GM19328 (cell line): ENCODE results near the gene ITGA11.

Experiments used
- ATAC-seq: cut with Tn5 transposase; IDR thresholded peaks from one replicate; pipeline ENCODE4 v1.9.1; 2021; ENCODE audit warnings: mild to moderate bottlenecking, moderate library complexity; ENCODE audit not compliant: unreplicated experiment

The ITGA11 gene

DNA sequence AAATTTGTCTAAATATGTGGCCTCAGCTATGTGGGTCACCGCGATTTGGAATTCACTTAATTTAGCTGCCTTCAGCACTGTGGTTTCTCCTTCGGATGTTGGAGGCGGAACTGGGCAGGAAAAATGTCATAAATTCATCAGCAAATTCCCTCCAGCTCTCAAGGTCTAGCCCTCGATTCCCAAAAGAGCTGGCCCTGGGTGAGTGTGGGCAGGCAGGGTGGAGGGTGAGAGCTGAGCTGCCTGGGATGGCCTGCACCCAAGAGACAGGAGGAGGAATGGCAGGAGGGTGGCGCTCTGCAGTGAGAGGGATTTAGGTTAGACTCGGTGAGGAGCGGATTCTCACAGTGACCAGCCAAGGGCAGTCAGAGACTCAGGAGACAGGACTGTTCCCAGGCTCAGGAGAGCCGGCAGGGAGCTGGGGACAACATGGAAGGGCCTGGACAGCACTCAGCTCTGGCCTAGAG is 97.3 kb downstream of the ITGA11 start:
- ATAC-seq = no peak

DNA sequence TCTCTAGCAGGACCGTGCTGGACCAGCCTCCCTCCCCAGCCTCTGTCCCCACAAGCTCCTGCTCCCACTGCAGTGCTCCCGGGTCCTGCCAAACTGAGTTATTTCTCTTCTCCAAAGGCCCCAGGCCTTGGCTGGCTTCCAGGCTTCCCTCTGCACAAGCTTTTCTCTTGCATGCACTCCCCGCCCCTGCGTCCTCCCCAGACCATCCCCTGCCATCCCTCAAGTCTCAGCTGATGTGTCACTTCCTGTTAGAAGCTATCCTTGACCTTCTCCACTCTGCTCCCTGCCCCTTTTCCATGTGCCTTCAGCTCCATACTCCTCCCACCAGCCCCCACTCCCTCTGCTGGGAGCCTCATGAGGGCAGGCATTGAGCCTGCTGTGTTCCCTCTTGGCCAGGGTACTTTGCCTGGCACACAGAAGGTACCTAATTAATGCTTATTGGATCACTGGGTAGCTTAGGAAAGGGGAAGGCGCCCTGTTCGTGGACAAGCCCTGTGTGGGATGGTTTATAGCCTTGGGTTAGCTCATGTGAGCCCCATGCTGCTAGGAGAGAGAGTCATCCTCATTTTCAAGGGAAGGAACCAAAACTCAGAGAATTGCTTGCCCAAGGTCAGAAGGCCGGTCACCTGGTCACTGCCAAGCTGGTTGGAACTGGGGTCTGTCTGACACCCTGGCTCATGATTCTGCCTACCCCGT is 98.0 kb downstream of the ITGA11 start:
- ATAC-seq = no peak

DNA sequence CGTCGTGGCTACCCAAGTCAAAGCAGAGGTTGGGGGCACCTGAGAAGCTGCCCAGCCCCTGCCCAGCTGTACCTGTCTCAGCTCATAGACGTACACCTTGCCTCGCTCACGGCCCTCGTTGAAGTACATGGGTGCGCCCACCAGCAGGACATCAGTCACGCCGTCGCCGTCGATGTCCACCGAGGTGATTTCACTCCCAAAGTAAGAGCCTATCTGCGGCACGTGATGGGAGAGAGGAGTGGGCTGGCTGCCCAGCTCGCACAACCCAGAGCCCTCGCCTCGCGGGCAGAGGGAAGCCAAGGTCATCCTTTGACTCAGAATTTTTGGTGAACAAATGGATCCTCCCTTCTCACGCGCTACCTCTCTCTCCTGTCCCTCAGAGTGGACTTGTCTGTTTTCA is 99.7 kb downstream of the ITGA11 start:
- no peak for ATAC-seq

DNA sequence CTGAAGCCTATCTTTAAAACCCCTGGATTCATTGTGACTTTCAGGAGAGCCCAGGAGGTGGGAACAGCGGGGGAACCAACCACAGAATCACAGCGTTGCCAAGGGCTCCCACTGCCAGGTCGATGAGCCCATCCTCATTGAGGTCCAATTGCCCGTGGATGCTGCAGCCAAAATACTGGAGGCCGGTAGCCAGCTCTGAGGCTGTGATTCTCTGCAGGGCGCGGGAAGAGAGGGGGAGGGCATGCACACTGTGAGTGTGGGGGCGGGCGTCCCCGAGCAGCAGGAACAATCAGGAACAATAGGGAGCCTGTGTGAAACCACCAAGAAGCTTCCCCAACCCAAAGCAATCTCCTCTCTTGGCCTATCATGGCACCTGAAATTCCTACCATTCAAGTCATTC is 101.1 kb downstream of the ITGA11 start:
- no peak for ATAC-seq

DNA sequence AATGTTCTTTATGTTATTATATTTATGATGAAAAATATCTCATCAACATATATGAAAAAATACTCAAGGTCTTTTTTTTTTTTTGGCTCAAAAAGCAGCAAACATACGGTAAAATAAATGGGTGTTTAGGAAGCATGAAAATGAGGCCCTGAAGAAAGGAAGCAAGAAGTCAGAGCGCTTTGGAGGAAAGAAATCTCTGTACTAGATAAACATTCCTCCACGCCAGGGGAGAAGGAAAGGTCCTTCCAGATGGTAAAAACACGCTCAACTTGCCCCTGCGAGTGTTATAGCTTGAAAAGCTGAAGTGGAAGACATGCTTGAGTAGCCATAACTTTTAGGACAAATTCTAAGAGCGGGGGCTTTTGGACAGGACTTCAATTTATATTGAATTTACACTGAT is 101.5 kb downstream of the ITGA11 start:
- ATAC-seq = no peak

DNA sequence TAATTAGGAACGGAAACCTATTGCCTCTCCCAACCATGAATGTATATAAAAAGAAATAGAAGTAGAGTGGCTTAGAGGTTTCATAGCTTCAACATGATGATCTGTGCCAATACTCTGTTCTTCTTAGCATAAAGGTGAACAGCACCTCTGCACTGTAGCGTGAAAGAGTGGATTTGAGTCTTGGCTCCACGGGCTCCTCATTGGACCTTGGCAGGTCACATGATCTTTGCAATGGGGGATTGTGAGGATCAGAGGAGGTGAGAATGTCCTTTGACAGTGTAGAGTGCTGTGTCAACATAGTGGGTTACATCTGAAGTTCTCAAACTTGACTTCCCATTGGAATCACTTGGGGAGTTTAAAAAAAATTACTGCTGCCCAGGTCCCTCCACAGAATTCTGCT is 103.0 kb downstream of the ITGA11 start:
- no peak for ATAC-seq

DNA sequence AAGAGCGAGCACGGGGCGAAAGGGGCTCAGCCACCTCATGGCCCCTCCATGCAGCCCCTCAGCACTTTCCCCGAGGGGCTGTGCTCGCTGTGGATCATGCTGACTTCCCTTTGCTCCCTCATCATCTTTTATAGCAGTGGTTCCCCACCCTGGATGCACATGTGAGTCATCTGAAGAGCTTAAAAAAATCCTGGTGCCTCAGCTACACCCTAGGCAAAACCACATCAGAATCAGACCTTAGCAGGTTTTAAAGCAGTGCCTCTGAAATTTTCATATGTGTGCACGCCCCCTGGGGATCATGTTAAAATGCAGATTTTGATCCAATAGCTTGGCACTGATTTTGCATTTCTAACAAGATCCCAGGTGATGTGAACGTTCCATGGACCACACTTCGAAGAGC is 103.5 kb downstream of the ITGA11 start:
- ATAC-seq = no peak

DNA sequence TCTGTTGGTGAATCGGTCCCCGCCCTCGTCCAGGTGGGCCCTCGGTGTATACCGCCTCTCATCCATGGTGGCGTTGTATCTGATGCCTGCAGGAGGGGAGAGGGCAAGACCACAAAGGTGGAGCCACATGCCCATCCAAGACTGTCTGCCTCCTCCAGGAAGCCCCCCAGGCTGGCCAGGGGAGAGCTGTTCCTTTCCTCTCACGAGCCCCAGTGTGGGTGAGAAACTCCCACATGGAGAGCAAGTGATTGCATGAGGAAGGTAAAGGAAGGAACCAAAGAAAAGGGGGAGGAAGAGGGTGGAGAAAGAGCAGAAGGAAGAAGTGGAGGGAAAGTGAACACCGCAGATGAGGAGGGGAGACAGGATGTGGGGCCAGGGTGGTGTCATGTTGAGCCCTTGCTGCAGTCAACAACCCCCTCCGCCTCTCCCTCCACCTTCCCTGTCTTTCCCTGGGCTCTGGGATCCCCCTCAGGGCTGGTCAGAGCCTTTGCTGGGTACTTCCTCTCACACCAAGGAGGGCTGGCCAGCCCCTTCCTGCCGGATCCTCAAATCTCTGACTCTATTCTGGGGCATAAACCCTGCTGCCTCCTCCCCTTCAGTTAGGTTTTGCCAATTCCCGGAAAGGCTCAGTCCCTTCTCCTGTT is 105.1 kb downstream of the ITGA11 start:
- no peak for ATAC-seq

DNA sequence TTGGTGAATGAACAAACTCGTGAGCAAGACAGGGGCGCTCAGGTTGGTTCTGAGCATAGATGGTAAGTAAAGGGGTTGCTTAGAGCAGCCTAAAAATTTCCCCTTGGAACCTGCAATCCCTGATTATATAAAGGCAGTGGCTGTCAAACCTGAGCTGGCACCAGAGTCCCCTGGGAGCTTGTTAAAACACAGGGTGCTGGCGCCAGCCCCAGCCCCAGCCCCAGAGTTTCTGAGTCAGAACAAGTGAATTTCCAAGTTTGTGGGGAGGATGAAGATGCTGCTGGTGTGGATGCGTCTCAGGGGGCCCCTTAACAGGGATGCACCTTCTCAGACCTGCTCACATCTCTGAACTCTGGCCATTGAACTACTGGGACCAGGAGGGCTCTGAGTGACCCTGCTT is 106.2 kb downstream of the ITGA11 start:
- ATAC-seq = no peak

DNA sequence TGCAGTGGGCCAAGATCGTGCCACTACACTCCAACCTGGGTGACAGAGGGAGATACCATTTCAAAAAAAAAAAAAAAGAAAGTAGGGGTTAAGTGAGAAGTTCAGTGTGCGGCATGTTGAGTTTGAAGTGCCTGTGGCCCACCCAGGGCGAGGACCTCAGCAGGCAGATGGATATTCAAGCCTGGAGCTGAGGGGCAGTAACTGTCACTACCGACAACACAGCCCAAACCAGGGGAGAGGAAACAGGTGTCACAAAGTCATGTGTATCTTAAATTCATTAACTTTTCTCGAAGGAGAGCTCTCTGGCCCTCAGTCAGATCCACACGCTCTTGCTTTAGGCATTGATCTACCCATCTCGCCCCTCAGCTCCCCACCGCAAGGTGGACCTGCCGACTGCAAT is 109.2 kb downstream of the ITGA11 start:
- no peak for ATAC-seq

DNA sequence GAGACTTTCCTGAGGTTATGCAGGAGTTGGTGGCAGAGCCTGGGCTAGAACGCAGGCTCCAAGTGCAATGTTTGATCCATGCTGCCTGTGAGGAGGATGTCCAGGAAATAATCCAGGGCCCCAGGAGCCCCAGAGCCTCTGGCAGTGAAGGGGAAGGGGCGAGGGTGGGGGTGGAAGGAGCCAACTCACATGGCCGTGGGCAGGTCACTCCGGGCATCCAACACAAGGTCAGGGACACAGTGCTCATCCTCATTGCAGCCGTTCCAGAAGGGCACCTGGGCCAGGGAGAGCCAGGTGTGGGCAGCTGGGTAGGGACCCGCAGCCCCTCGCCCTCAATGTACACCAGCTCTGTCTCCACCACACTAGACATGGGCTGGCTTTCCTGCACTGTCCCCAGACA is 110.7 kb downstream of the ITGA11 start:
- ATAC-seq = no peak

DNA sequence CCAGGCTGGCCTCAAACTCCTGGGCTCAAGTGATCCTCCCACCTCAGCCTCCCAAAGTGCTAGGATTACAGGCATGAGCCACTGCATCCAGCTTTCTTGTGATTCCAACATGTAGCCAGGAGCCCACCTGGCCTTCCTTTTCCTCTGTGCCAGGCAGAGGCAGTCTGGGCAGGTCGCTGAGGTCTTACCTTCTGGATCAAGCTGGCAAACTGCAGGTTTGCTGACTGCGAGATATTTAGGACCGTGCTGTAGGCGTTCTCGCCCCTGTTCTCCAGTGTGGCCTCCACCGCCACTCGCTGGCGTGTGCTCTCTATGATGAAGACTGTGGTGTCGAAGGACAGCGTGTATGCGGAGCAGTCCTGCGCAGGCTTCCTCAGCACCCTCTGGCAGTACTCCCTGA is 112.0 kb downstream of the ITGA11 start:
- no peak for ATAC-seq

DNA sequence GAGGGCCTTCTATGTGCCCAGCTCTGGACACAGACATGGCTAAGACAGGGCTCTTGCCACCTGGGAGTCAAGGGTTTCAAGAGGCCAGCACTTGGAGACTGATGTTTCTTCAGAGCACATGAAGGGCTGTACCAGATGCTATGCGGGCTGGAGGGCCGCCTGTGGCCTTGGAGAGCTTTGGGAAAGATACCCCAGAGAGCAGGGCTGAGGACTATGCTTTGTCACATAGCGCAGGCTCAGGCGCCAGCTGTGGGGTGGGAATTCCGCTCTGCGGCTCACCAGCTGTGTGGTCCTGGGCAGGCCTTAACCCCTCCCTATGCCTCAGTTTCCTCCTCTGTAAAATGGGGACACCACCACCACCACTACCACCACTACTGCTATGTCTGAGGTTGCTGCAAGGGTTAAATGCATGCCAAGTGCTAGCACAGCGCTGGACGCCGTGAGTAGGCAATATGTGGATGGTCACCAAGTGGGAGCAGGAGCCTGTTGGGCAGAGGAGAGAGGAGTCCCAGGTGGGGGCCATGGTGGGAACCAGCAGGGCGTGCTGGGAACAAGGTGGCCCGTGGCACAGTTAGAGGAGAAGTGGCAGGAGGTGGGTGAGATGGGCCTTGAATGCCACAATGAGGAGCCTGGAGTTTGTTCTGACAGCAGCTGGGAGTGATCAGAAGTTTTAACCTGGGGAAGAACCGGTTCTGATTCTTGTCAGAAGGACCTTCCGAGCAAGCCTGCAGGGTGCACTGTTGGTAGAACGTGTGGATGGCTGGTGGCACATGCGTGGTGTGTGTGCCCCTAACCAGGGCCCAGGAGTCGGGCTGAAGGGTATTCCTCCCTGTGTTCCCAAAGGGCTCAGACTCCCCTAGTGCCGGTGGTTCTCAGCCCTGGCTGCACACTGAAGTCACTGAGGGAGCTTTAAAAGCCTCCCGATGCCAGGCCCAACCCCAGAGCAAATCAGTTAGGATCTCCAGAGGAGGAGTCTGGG is 112.7 kb downstream of the ITGA11 start:
- no peak for ATAC-seq

DNA sequence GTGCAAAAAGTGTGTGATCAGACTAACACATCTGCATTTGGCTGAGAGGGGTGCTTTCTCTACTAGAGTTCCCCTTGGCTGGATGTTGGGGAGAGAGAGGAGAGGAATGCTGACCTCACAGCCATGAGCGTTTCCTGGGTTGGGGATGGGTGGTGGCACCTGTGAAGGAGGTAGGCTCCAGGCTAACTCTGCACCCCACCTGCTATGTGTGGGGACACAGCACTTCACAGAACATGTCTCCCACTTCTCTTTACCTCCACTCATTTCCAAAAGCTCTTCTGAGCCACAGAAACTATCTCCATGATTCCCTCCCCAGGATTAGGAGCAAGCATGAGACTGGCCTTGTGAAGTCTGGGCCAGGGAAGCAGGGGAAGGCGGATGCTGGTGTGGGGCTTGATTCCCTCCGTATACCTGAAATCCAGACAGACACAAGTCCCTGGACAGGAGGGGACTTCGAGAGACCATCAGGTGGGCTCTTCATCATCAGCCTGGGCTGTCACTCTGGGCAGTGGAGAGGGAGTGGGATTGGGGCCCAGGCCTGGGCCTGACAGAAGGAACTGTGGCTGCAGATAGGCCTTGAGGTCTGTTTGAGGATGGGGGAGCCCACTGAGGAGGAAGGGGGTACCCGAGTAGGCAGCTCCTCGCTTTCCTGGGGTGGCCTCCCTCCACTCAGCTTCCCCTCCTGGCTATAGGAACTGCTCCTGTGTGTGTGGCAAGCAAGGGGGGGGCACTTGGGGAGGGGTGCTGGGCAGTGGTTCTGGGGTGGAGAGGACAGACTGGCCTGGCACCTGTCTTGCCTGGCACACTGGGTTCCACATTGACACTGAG is 113.7 kb downstream of the ITGA11 start:
- no peak for ATAC-seq

DNA sequence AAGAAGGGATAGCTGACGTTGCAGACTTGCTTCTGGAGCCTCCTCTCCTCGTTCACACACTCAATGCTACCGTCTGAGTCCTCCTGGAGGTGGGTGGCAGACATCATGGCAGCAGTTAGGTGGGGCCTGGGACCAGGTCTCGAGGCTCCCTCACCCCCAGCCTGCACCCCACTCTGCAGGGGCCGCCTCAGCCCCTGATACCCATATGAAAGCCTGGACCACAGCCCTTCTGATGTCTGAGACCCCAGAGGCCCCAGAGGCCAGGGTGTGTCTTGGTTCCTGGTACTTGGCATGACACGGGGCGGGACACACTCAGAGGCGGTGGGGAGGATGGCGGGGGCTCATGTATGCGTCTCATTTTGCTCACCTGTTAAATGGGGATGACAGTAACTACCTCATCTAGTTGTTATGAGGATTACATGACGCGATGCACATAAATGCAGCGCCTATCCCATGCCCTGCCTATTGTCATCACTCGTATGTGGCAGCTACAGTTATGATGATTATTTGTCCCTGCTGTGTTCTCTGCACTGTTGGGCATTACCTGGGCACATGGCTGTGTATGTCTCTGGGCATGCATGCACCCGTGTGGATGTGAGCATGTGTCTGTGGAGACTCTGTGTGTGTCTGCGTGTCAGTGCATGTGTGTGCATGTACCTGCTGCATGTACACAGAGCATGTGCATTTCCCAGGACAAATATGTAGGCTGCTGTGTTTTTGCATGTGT is 114.5 kb downstream of the ITGA11 start:
- ATAC-seq = no peak

DNA sequence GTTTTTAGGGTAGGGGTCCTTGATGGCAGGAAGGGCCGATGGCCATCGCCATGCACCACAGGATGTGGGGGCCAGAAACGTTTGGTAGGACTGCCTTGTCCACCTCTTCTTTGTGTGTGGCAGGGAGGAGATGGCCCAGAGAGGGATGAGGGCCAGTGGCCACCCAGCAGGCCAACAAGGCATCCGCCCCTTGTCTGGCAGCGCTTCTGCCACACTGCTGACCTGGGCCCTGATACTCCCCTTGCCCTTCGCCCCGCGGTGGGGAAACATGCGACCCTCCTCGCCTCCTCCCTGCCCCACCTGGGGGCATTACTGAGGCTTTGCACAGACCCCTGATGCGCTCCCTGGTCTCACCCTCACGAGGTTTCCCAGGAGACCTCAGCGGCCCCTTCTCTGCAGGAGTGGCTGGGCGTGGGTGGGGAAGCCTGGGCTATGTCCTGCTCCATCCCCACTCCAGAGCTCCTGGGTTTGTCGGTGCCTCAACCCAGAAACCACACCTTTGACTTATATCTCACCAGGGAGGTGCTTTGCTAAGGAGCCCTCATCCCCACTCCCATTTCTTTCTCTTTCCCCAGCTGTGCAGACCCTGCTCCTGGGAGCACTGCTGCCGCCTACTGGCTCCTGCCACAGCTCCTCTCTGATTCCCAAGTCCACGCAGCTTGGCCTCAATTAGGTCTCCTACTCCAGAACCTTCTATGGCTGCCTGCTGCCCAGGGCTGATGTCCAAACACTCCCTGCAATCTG is 115.7 kb downstream of the ITGA11 start:
- no peak for ATAC-seq

DNA sequence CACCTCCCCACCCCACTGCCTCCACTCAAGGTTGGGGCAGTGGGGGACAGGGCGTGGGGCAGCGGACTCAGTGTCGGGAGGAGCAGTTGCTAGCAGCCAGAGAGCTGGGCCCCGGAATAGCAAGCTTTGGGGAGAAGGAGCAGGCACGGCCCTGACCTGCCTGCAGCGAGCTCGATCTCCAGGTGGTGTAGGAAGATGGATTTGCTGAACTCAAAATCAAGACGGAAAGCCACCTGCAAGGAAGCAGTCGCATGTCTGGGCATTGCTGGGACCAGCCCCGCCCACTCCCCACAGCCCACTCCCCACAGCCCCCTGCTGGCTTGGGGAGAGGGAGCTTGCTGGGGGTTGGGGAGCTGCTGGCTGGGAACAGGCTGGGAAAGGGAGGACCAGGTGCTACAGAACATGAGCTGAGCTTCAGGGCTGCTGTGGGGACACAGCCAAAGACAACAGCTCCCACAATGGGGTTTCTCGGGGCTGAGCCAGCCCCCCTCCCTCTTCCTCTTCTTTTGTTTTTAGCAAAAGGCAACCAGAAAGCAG is 116.4 kb downstream of the ITGA11 start:
- ATAC-seq = no peak

DNA sequence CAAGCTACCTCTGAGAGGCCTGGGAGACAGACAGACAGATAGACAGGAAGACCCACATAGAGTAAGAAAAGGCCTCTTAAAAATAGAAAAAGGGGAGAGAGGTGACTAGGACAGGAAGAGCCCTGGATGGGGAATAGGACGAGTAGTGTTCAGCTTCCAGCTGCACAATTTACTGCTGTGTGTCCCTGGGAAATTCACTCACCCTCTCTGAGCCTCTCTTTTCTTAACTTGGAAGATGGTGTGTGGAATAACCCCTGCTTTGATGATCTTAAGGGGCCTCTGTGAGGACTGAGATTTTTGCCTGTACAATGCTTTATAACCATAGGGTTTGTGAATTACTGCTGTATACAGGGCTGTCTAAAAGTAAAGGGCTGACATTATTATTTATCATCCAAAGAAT is 116.9 kb downstream of the ITGA11 start:
- ATAC-seq = no peak

DNA sequence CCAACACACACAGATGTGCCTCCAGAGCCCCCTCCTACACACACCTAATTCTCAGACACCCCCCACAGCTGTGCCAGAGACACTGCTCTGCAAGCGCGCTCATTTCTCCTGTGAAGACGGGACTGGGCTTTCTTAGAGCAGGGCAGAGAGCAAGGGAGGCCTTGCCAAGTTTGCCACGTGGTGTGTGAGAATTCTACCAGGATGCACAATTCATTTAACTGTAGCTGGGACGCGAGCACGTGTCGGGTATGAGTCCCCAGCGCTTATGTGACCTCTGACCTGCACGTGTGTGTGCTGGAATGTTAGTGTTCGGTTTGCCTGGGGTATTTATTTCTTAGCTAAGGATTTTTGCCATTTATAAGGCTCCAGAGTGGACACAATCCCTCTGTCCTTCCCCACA is 117.4 kb downstream of the ITGA11 start:
- no peak for ATAC-seq
